CD4-positive, alpha-beta T cell treated with Interleukin-17A for 1 hour (primary cell): ENCODE results near the gene KCNIP4.
"Not testable (repeated sequence)": the region's sequence is repeated elsewhere in the genome, so short reads cannot be mapped to it uniquely, and the experiment has no call there.

Source experiments
- DNase-seq: peaks from one replicate; pipeline ENCODE4 v3.0.0-alpha.2; 2020

KCNIP4 gene

DNA sequence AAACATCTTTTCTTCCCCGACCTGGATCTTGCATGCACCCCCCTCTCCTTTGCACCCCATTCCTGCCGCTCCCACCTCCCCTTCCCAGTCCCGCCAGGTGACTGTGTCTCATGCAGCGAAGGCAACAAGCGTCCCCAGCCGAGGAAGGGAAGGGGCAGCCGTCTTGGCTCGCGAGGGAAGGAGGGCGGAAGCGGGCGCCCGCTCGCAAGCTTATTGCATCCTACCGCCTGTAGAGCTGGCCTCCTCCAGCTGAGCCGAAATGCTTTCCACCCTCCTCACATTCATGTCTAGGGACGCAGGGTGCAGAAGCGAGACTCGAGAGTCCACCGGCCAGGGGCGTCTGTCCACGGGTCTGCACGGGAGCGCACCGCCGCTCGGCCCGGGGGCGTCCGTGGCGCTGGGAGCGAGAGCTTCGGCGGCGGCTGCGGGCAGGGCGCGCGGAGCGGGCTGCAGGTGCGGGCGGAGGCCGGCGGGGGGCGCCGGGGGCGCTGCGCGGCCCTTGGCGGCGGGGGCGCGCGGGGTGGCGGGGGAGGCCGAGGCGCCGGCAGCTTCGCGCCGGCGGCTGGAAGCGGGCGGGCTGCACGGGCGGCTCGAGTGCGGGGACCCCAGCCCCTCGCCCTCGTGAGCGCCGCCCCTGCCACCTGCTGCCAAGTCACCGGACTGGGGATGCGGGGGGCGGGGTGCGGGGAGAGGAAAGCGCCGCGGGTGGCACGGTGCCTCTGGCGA is at the start of gene KCNIP4:
TSS of gene KCNIP4 (minus strand) at position 426 of the 726 bp plus-strand sequence.
- DNase-seq: no peak

GRCh38 chr4:21996618-21997017 is 48.0 kb upstream of the KCNIP4 start:
- not testable (repeated sequence) for DNase-seq

DNA sequence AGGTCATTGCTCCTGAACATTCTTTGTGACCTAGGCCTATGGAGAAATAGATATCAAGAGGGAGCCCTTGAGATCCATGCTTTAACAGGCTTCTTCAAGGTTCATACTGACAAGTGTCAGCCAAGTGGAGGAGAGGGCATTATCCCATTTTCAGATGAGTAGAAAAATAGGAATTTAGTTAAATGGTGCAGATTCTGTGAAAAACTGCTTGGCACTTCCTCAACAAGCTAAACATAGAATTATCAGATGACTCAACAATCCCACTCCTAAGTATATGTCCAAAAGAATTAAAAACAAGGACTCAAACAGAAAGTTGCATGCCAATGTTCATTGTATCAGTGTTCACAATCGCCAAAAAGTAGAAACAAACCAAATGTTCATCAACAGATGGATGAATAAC is 43.8 kb upstream of the KCNIP4 start:
- no peak for DNase-seq

DNA sequence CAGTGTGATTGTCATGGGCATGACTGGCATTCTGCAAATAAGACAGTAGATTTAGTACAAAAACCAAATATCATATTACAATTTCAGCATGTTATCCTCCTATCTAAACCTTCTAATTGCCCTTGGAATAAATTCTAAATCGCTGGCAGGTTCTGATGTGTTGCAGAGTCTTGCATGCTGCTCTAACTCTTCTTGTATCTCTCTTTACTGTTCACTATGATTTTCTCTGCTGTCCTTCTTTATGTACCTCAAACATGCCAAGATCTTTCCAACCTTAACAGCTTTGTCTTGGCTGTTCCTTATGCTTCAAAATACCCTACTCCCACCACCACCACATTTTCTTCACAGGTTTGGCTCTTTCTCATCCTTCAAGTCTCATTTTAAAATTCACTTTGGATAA is 43.0 kb upstream of the KCNIP4 start:
- no peak for DNase-seq

DNA sequence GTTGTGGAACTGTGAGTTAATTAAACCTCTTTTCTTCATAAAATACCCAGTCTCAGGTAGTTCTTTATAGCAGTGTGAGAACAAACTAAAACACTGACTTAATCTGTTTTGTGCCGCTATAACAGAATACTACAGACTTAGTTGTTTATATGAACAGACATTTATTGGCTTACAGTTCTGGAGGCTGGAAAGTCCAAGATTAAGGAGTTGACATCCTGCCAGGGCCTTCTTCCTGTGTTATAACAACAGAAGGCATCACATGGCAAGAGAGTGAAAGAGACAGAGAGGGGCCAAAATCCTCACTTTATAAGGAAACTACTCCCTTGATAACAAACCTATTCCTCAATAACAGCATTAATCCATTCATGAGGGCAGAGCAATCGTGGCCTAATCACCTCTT is 42.5 kb upstream of the KCNIP4 start:
- DNase-seq: no peak

GRCh38 chr4:21989351-21989750 is 40.8 kb upstream of the KCNIP4 start:
- DNase-seq: no peak

- DNase-seq: no peak
Observed at GRCh38 chr4:21986307-21986706, 37.7 kb upstream of the KCNIP4 start.

DNA sequence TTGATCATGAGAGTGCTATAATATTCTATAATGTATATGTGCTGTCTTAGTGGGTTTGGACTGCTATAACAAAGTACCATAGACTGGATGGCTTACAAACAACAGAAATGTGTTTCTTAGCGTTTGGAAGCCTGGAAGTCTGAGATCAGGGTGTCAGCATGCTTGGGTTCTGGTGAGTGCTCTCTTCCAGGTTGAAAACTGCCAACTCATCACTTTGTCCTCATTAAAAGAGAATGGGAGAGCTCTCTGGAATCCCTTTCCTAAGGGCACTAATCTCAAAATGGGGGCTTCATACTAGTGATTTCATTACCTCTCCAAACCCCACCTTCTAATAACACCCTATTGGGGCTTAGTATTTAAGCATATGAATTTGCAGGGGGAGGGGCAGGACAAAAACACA is 33.5 kb upstream of the KCNIP4 start:
- DNase-seq: no peak

- no peak for DNase-seq
Observed at GRCh38 chr4:21979196-21979595, 30.6 kb upstream of the KCNIP4 start.

- DNase-seq: no peak
Observed at GRCh38 chr4:21976166-21976565, 27.6 kb upstream of the KCNIP4 start.

- DNase-seq: no peak
Observed at GRCh38 chr4:21973850-21974249, 25.3 kb upstream of the KCNIP4 start.

- DNase-seq: no peak
Observed at GRCh38 chr4:21964762-21965319, 16.3 kb upstream of the KCNIP4 start.

DNA sequence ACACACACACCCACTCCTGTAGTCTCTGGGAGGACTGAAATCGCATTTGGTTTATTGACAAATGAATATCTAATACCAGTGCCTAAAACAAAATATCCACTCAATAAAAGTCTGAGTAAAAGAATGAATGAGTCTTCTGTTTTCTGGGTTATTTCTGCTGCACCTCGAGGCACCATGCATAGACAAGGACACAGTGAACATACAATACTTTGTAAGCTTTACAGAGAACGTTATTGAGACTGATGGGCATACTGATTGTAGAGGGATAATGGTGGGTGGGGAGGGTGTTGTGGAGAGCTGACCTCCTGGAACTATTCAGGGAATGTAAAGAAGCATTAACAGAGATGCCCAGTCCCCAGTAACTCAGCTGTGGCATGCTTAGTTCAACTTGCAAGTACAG is 14.1 kb upstream of the KCNIP4 start:
- no peak for DNase-seq

DNA sequence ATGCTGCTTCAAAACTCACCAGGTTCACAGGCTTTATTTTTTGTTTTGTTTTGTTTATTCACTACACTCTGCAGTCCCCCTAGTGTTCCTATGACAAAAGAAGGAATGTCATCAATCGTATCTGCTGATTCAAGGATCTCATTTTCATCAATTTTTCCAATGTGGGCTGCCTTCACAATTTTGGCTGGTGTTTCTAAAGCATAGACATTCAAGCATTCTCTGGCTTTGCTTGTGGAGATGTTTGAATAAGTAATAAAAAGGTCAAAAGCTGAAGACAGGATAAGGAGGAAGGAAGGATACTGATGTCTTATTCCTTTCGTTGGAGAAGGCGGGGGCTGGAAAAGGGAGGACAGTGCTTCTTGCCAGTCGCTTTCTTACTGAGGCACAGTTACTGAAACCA is 12.2 kb upstream of the KCNIP4 start:
- DNase-seq: no peak

DNA sequence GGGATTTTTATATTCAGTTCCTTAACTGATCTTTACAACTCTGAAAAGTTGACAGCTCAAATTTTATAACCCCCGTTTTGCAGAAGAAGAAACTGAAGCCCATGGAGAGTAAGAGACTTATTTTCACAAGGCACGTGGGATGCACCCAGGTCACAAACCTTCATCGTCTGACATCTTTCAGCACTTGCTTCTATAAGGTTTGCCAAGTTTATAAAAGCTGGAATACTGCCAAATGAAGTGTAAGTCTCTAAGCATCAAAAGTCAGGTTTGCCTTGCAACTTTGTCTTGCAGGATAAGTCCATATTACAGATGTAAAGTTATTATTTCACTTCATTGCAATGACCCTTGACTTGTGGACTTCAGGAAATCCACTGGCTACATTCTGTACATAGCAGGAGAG is 6.3 kb upstream of the KCNIP4 start:
- DNase-seq: no peak

GRCh38 chr4:21953653-21954052 is 5.1 kb upstream of the KCNIP4 start:
- DNase-seq: no peak

DNA sequence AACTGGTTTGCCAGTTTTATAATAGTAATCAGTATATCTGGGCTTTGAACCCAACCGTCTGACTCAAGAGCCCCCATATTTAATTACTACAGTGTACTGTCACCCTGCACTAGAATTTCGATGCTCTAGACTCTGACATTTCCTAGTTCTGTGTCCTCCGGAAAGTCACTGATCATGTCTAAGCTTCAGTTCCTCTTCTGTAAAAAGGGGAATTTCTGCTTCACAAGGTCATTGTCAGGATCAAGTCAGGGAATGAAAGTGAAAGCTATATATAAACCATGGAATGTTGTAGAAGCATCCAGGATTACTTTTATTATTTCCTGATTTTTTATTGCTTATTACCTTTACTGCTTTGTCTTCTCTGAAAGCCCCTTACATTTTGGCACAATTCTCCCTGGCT is 4.0 kb upstream of the KCNIP4 start:
- DNase-seq: no peak

DNA sequence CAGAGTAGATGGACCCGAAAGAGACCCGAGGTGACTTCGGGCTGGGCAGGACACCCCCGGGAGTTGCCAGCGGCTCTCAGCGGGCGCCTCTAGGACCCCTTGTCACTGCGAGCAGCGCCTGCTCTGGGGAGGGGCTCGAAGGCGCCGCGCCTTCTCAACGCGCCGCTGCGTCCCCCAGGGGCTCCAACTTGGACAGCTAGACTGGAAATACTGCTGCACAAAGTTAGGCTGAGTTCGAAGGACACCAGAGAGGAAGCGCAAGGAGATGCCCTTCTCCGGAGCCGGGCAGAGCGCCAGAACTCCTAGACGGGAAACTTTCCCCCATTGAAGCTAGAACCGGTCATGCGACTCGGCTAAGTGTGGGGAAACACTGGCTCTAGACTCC is 493 bp upstream of the KCNIP4 start:
- DNase-seq: no peak

- DNase-seq: no peak
Observed at GRCh38 chr4:21947791-21948346, 703 bp downstream of the KCNIP4 start.

- no peak for DNase-seq
Observed at GRCh38 chr4:21946858-21947257, 1.7 kb downstream of the KCNIP4 start.

GRCh38 chr4:21921526-21922180 is 26.9 kb downstream of the KCNIP4 start:
- DNase-seq: no peak

GRCh38 chr4:21915761-21916160 is 32.8 kb downstream of the KCNIP4 start:
- no peak for DNase-seq

DNA sequence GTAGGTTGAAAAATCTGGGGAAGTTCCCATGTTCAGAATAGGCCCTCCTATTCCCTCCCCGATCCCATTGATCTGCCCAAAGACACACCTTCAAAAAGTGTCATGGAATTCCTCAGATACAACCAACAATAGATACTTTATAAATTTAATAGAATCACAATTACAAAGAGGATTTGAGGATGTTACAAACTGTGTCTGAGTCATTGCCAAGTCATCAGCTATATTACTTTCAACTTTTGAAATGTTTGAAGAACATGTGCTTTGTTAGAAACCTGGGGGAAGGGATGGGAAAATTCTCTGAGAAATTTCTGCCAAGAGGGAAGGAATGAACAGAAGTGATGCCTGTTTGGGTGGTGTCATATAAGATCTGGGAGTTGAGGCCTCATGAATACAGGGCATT is 46.7 kb downstream of the KCNIP4 start:
- DNase-seq: no peak

- no peak for DNase-seq
Observed at GRCh38 chr4:21901281-21901680, 47.3 kb downstream of the KCNIP4 start.
